Left lung (tissue), 10 donors: Measurements from ENCODE around the gene CDH4. TPM values are rescaled to one million over a fixed set of nuclear protein-coding genes. Genes with fewer than 3 reads are reported as not detected.

Experiments
- ATAC-seq: fragments of 200-7000 bp; cut with Tn5 transposase; one replicate; pipeline ENCODE4 v1.9.1; 2020; ENCODE audit warnings: moderate library complexity
- DNase-seq, 4 donors: peaks; one replicate each; pipeline ENCODE4 v3.0.0-alpha.2; 2013 to 2020
- H3K27ac ChIP-seq, 2 donors: fragments of 200-600 bp; sonication (generic) in 1 of 2; one replicate each; pipeline versions ENCODE4 v1.5.0 to v1.8.0; 2020 to 2021
- H3K27me3 ChIP-seq, 2 donors: fragments of 200-600 bp; sonication (generic) in 1 of 2; one replicate each; pipeline versions ENCODE4 v1.5.0 to v1.8.0; 2020 to 2021
- H3K36me3 ChIP-seq, 2 donors: fragments of 200-600 bp; sonication (generic) in 1 of 2; one replicate each; pipeline versions ENCODE4 v1.5.0 to v1.8.0; 2020 to 2021
- H3K4me1 ChIP-seq, 2 donors: fragments of 200-600 bp; one replicate each; pipeline ENCODE4 v1.8.0; 2021
- H3K4me3 ChIP-seq, 2 donors: fragments of 200-600 bp; sonication (generic) in 1 of 2; one replicate each; pipeline versions ENCODE4 v1.5.0 to v1.8.0; 2020 to 2021; ENCODE audit warnings: mild to moderate bottlenecking in 1 of 2
- H3K9me3 ChIP-seq, 2 donors: fragments of 200-600 bp; sonication (generic) in 1 of 2; one replicate each; pipeline versions ENCODE4 v1.5.0 to v1.8.0; 2020 to 2021
- intact Hi-C, 2 donors: fragments of 100-400 bp; cut with DNase I; formaldehyde crosslinking; loops; one replicate each; pipeline versions ENCODE4 v1.11.2 to v1.14.2; 2022
- polyA plus RNA-seq, 6 donors: library from polyadenylated mRNA; unstranded; fragments of 120-200 nt; gene quantifications; one replicate each; pipeline ENCODE4 v1.2.1, GENCODE V29; 2013; ENCODE audit not compliant: insufficient read length in 6 of 6
- total RNA-seq, 2 donors: library from RNA; stranded (reverse); fragmentation: NEBNext Ultra II Directional; extraction: Animal tissue kit (Norgen Biotek cat#: 25700); gene quantifications; one replicate each; pipeline ENCODE4 v1.2.1, GENCODE V29; 2021
- TF ChIP-seq, protein P1 (sequence below), 2 donors: fragments of 200-600 bp; sonication (generic) in 1 of 2; IDR thresholded peaks; one replicate each; pipeline versions ENCODE4 v1.5.0 to v1.8.0; 2021; ENCODE audit warnings: antibody characterized with exemption in 2 of 2
- donor health status: DM: no; HTN: yes; CAD: no.
- donor health status: DM: no; HTN: no; CAD: no.

The CDH4 gene
- total and polyA plus RNA-seq, 8 donors, result 0.24 to 10.8 (median 5.1) TPM

- Histone ChIP-seq H3K36me3 (no peaks in the 10 kb centered on the region), H3K27me3 (peaks cover 0 to 64% of the 10 kb centered on the region in 2 donors), H3K4me3 (no peak overlapping the region), H3K27ac (no peak overlapping the region), H3K4me1 (no peaks in the 10 kb centered on the region), H3K9me3 (peaks cover 0 to 9% of the 10 kb centered on the region in 2 donors)
- peak in 2 of 4 donors; percentile 22 to 61 for DNase-seq
- intact Hi-C loops, result no loop called here
- TF ChIP-seq, protein P1, sequence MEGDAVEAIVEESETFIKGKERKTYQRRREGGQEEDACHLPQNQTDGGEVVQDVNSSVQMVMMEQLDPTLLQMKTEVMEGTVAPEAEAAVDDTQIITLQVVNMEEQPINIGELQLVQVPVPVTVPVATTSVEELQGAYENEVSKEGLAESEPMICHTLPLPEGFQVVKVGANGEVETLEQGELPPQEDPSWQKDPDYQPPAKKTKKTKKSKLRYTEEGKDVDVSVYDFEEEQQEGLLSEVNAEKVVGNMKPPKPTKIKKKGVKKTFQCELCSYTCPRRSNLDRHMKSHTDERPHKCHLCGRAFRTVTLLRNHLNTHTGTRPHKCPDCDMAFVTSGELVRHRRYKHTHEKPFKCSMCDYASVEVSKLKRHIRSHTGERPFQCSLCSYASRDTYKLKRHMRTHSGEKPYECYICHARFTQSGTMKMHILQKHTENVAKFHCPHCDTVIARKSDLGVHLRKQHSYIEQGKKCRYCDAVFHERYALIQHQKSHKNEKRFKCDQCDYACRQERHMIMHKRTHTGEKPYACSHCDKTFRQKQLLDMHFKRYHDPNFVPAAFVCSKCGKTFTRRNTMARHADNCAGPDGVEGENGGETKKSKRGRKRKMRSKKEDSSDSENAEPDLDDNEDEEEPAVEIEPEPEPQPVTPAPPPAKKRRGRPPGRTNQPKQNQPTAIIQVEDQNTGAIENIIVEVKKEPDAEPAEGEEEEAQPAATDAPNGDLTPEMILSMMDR (IDR thresholded peaks at IDR 0.05), result no peak
- no peak for ATAC-seq
Measured at GRCh38 chr20:61765871-61766654, 514.0 kb downstream of the CDH4 start.

GRCh38 chr20:61766921-61767610, 515.0 kb downstream of the CDH4 start:
- DNase-seq, result peak in 1 of 4 donors; percentile 70
- no peaks in the 10 kb centered on the region for H3K4me1 ChIP-seq
- no peak overlapping the region for H3K4me3 ChIP-seq
- H3K9me3 ChIP-seq, result peaks cover 0 to 9% of the 10 kb centered on the region in 2 donors
- no peak overlapping the region for H3K27ac ChIP-seq
- H3K27me3 ChIP-seq, result peaks cover 0 to 57% of the 10 kb centered on the region in 2 donors
- TF ChIP-seq, protein P1 (IDR thresholded peaks at IDR 0.05), result no peak
- intact Hi-C loops, result no loop called here
- no peaks in the 10 kb centered on the region for H3K36me3 ChIP-seq
- ATAC-seq, result no peak

GRCh38 chr20:61767761-61768494, 515.9 kb downstream of the CDH4 start:
- Histone ChIP-seq H3K27ac (no peak overlapping the region), H3K9me3 (peaks cover 0 to 9% of the 10 kb centered on the region in 2 donors)
- peak in 1 of 4 donors; percentile 42 for DNase-seq

GRCh38 chr20:61768571-61769285, 516.7 kb downstream of the CDH4 start:
- H3K4me3 ChIP-seq, result no peak overlapping the region
- TF ChIP-seq, protein P1 (IDR thresholded peaks at IDR 0.05), result no peak
- peaks cover 0 to 9% of the 10 kb centered on the region in 2 donors for H3K9me3 ChIP-seq
- H3K27ac ChIP-seq, result no peak overlapping the region
- DNase-seq (no peak), ATAC-seq (no peak)
- H3K36me3 ChIP-seq, result no peaks in the 10 kb centered on the region
- intact Hi-C loops, result no loop called here
- H3K27me3 ChIP-seq, result peaks cover 0 to 54% of the 10 kb centered on the region in 2 donors
- no peaks in the 10 kb centered on the region for H3K4me1 ChIP-seq

More at GRCh38 chr20:61767761-61768494, 515.9 kb downstream of the CDH4 start:
- Histone ChIP-seq H3K27me3 (peaks cover 0 to 53% of the 10 kb centered on the region in 2 donors), H3K36me3 (no peaks in the 10 kb centered on the region), H3K4me3 (no peak overlapping the region), H3K4me1 (no peaks in the 10 kb centered on the region)
- intact Hi-C loops, result no loop called here
- ATAC-seq, result no peak
- TF ChIP-seq, protein P1 (IDR thresholded peaks at IDR 0.05), result no peak
